ENCODE measurements around the gene KRAS.
A peak's percentile ranks its signal among the peaks of the same experiment; 100 is the strongest.

Gene KRAS

GRCh38 chr12:25254271-25254880 lies 3.6 kb upstream of the KRAS start:
- no peak for DNase-seq

GRCh38 chr12:25253371-25254068 lies 2.8 kb upstream of the KRAS start:
- DNase-seq: no peak

GRCh38 chr12:25252946-25253345 lies 2.2 kb upstream of the KRAS start:
- no peak for DNase-seq

- DNase-seq: no peak
Observed at GRCh38 chr12:25251769-25252168, 1.0 kb upstream of the KRAS start.

- peak; percentile 24 to 43 for DNase-seq
Observed at GRCh38 chr12:25249931-25250738, 594 bp downstream of the KRAS start.

- no peak for DNase-seq
Observed at GRCh38 chr12:25248732-25249131, 2.0 kb downstream of the KRAS start.

- DNase-seq: no peak
Observed at GRCh38 chr12:25248137-25248536, 2.6 kb downstream of the KRAS start.

- no peak for DNase-seq
Observed at GRCh38 chr12:25245491-25245890, 5.2 kb downstream of the KRAS start.

GRCh38 chr12:25243680-25243990 lies 7.1 kb downstream of the KRAS start:
- DNase-seq: no peak

GRCh38 chr12:25242981-25243679 lies 7.6 kb downstream of the KRAS start:
- DNase-seq: no peak

GRCh38 chr12:25241167-25242020 lies 9.3 kb downstream of the KRAS start:
- peak; percentile 44 to 82 for DNase-seq

GRCh38 chr12:25236626-25237025 lies 14.1 kb downstream of the KRAS start:
- no peak for DNase-seq

GRCh38 chr12:25236190-25236589 lies 14.5 kb downstream of the KRAS start:
- DNase-seq: no peak

GRCh38 chr12:25213338-25213737 lies 37.4 kb downstream of the KRAS start:
- no peak for DNase-seq

GRCh38 chr12:25208554-25208953 lies 42.2 kb downstream of the KRAS start:
- no peak for DNase-seq

GRCh38 chr12:25207846-25208245 lies 42.9 kb downstream of the KRAS start:
- no peak for DNase-seq

GRCh38 chr12:25207411-25207810 lies 43.3 kb downstream of the KRAS start:
- no peak for DNase-seq

- DNase-seq: no peak
Observed at GRCh38 chr12:25202137-25202536, 48.6 kb downstream of the KRAS start.

- no peak for DNase-seq
Observed at GRCh38 chr12:25200703-25201102, 50.0 kb downstream of the KRAS start.

- peak; percentile 26 to 37 for DNase-seq
Observed at GRCh38 chr12:25197608-25198007, 53.1 kb downstream of the KRAS start.

GRCh38 chr12:25195056-25195971 lies 55.4 kb downstream of the KRAS start, which contains the start of the genes DNAI7 and ETFRF1:
DNAI7 (minus strand) TSS chr12:25195160; CDS start chr12:25195078, 82 bp downstream.
ETFRF1 (plus strand) TSS chr12:25195237; CDS start chr12:25203957, 8,720 bp downstream.
- DNase-seq: peak; percentile 93 to 94
